ENCODE results near the gene TFAP2A. TPM values are rescaled to one million over a fixed set of nuclear protein-coding genes. Genes with fewer than 3 reads are reported as not detected.

TFAP2A gene
- polyA plus RNA-seq, 3 donors = not detected

- peaks cover 16 to 21% of the 10 kb centered on the region in 2 donors for H3K4me1 ChIP-seq (ENCODE audit: control insufficient read depth in 1 of 2, insufficient read depth in 2 of 2, low read length in 2 of 2)
- H3K27me3 Mint-ChIP-seq (ENCODE audit: low read depth in 3 of 3) = peaks cover 97 to 100% (median 100%) of the 10 kb centered on the region in 3 donors
- no peak overlapping the region for H2AFZ ChIP-seq (ENCODE audit: insufficient read depth, low read depth, low read length, poor library complexity, severe bottlenecking)
- DNase-seq = no peak
- no peak overlapping the region for H3K27ac ChIP-seq (ENCODE audit: low read depth in 1 of 2, low read length in 2 of 2)
- peak overlapping the region in 1 of 2 donors; percentile 89 for H3K4me3 Mint-ChIP-seq
- peaks cover 47% of the 10 kb centered on the region for H3K4me1 Mint-ChIP-seq
- peaks cover 15 to 24% of the 10 kb centered on the region in 2 donors for H3K36me3 Mint-ChIP-seq
- WGBS (ENCODE audit: insufficient coverage) = 2% methylated on average over 17 of the region's 31 CpGs
- H3K4me3 ChIP-seq (replicated peaks in 1 of 3; ENCODE audit: low read depth in 2 of 3, low read length in 3 of 3) = no peak overlapping the region
- H3K9ac ChIP-seq (ENCODE audit: insufficient read depth, low read length, poor library complexity, severe bottlenecking) = no peak overlapping the region
- no peaks in the 10 kb centered on the region for H3K36me3 ChIP-seq (replicated peaks in 1 of 2; ENCODE audit: control insufficient read depth in 1 of 2, insufficient read depth in 2 of 2, low read length in 2 of 2)
- peaks cover 93 to 100% of the 10 kb centered on the region in 2 donors for H3K27me3 ChIP-seq (ENCODE audit: control insufficient read depth in 2 of 2, insufficient read depth in 2 of 2, low read length in 2 of 2)
- H3K27ac Mint-ChIP-seq = no peak overlapping the region
- no peak overlapping the region for H3K4me2 ChIP-seq (replicated peaks; ENCODE audit: extremely low read depth, low read length, poor library complexity, severe bottlenecking)
- H3K9me3 Mint-ChIP-seq = peaks cover 4 to 70% (median 45%) of the 10 kb centered on the region in 7 donors
- no peaks in the 10 kb centered on the region for H3K79me2 ChIP-seq (ENCODE audit: insufficient read depth, low read length)
- no peaks in the 10 kb centered on the region for H4K20me1 ChIP-seq (ENCODE audit: insufficient read depth, low read length)
- intact Hi-C loops (cut with micrococcal nuclease) = loop anchor here in 1 of 2 donors (10.0 kb wide), 1 partner anchor 395 kb away; no protein-coding TSS in a partner anchor
- no peak for TF ChIP-seq CTCF (IDR thresholded peaks at IDR 0.05)
- H3K9me3 ChIP-seq (replicated peaks in 1 of 2; ENCODE audit: control insufficient read depth in 1 of 2, insufficient read depth in 1 of 2, low read length in 2 of 2) = peaks cover 17 to 97% of the 10 kb centered on the region in 2 donors
Observed at GRCh38 chr6:10419749-10420545, 5.1 kb upstream of the TFAP2A start.

DNA sequence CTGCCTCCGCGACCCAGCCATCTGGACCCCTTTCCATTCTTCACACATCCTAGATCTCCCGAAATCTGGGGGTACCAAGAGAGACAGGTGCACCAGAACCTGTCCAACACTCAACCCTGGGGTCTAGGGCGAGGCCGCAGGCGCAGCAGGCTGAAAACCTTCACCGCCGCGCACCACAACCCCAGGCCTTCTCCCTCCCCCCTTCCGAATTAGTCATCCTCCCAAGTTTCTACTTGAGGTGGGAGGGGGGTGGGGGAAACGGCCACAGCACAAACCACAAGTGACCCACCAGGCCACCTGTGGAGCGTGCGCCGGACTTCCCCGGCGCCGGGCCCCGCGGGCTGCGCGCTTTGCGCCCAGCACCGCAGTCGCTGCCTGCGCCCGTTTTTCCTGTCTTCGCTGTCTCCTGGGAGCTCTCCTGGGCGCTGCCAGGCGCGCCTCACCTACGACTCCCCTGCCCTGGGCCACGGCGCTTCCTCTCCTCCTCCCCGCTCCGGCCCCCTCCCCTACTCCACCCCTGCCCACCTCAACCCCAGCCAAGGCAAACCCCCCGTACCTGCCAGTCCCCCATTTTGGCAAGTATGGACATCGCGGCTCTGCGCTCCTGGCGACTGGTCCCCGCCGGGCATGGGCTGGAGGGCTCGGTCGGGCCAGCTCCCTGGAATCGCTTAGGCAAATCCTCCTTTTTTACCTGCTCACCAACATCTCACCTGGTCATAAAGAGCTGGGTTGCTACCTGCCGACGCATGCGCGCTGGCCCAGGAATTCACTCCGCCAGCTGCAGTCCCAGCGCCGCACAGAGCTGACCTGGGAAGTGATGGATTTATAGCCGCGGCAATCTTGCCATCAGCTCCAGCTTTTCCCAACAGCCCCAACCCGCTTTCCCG is 4.2 kb upstream of the TFAP2A start:
- no peak overlapping the region for H3K4me3 ChIP-seq (replicated peaks in 1 of 3; ENCODE audit: low read depth in 2 of 3, low read length in 3 of 3)
- no peak overlapping the region for H2AFZ ChIP-seq (ENCODE audit: insufficient read depth, low read depth, low read length, poor library complexity, severe bottlenecking)
- H3K4me1 Mint-ChIP-seq = peaks cover 55% of the 10 kb centered on the region
- H3K4me2 ChIP-seq (replicated peaks; ENCODE audit: extremely low read depth, low read length, poor library complexity, severe bottlenecking) = no peak overlapping the region
- peaks cover 4 to 79% (median 54%) of the 10 kb centered on the region in 7 donors for H3K9me3 Mint-ChIP-seq
- H3K9me3 ChIP-seq (replicated peaks in 1 of 2; ENCODE audit: control insufficient read depth in 1 of 2, insufficient read depth in 1 of 2, low read length in 2 of 2) = peaks cover 17 to 97% of the 10 kb centered on the region in 2 donors
- H3K79me2 ChIP-seq (ENCODE audit: insufficient read depth, low read length) = no peaks in the 10 kb centered on the region
- peaks cover 22 to 29% of the 10 kb centered on the region in 2 donors for H3K4me1 ChIP-seq (ENCODE audit: control insufficient read depth in 1 of 2, insufficient read depth in 2 of 2, low read length in 2 of 2)
- no peak overlapping the region for H3K9ac ChIP-seq (ENCODE audit: insufficient read depth, low read length, poor library complexity, severe bottlenecking)
- H3K27me3 Mint-ChIP-seq (ENCODE audit: low read depth in 3 of 3) = peaks cover 97 to 100% (median 100%) of the 10 kb centered on the region in 3 donors
- no peaks in the 10 kb centered on the region for H3K36me3 ChIP-seq (replicated peaks in 1 of 2; ENCODE audit: control insufficient read depth in 1 of 2, insufficient read depth in 2 of 2, low read length in 2 of 2)
- H3K4me3 Mint-ChIP-seq = peak overlapping the region in 1 of 2 donors; percentile 96
- WGBS (ENCODE audit: insufficient coverage) = 4% methylated on average over 44 of the region's 56 CpGs
- peaks cover 15 to 28% of the 10 kb centered on the region in 2 donors for H3K36me3 Mint-ChIP-seq
- no peak for TF ChIP-seq CTCF (IDR thresholded peaks at IDR 0.05)
- DNase-seq = no peak
- peaks cover 93 to 100% of the 10 kb centered on the region in 2 donors for H3K27me3 ChIP-seq (ENCODE audit: control insufficient read depth in 2 of 2, insufficient read depth in 2 of 2, low read length in 2 of 2)
- intact Hi-C loops (cut with micrococcal nuclease) = no loop called here
- no peak overlapping the region for H3K27ac Mint-ChIP-seq
- no peak overlapping the region for H3K27ac ChIP-seq (ENCODE audit: low read depth in 1 of 2, low read length in 2 of 2)
- H4K20me1 ChIP-seq (ENCODE audit: insufficient read depth, low read length) = no peaks in the 10 kb centered on the region
